Suprapubic skin (tissue), 3 donors: ENCODE data around the gene PHF20.

ENCODE experiments used
- CTCF ChIP-seq, 2 donors: fragments of 200-600 bp in 1 of 2; fragments of 450-650 bp in 1 of 2; sonication (generic) in 1 of 2; IDR thresholded peaks; one replicate each; pipeline ENCODE4 v1.5.1; 2016 to 2019; ENCODE audit warnings: antibody characterized with exemption in 2 of 2, mild to moderate bottlenecking in 1 of 2, moderate library complexity in 1 of 2
- EP300 ChIP-seq: sonication (generic); formaldehyde crosslinking; IDR thresholded peaks from one replicate; pipeline ENCODE4 v1.6.1; 2017; ENCODE audit warnings: antibody characterized with exemption
- POLR2A ChIP-seq, 2 donors: fragments of 450-650 bp; IDR thresholded peaks; one replicate each; pipeline ENCODE4 v1.6.1; 2017; ENCODE audit warnings: antibody characterized with exemption in 2 of 2, mild to moderate bottlenecking in 2 of 2, moderate library complexity in 2 of 2

GRCh38 chr20:35891375-35891774, 119.6 kb downstream of the PHF20 start:
- TF ChIP-seq CTCF (IDR thresholded peaks at IDR 0.05) = no peak
- no peak for TF ChIP-seq POLR2A (IDR thresholded peaks at IDR 0.05)
- TF ChIP-seq EP300 = no peak
